HEK293 (cell line): ENCODE results near the gene STPG3.
A peak's percentile ranks its signal among the peaks of the same experiment; 100 is the strongest.

Experiments used
- EGR2 ChIP-seq: fragments of 450-650 bp; formaldehyde crosslinking; IDR thresholded peaks from 2 replicates; pipeline ENCODE4 v1.5.1; 2016; ENCODE audit warnings: low read depth, missing biosample characterization, missing genetic modification characterization
- HIC1 ChIP-seq: fragments of 450-650 bp; formaldehyde crosslinking; IDR thresholded peaks from 2 replicates; pipeline ENCODE4 v1.5.1; 2016; ENCODE audit warnings: missing biosample characterization, missing genetic modification characterization
- IKZF3 ChIP-seq: fragments of 450-650 bp; IDR thresholded peaks from 2 replicates; pipeline ENCODE4 v1.5.0; 2018; ENCODE audit warnings: missing biosample characterization, mild to moderate bottlenecking, missing genetic modification characterization, moderate library complexity
- PRDM6 ChIP-seq: fragments of 450-650 bp; formaldehyde crosslinking; IDR thresholded peaks from 2 replicates; pipeline ENCODE4 v1.5.1; 2017; ENCODE audit warnings: missing biosample characterization, missing genetic modification characterization
- RBAK ChIP-seq: fragments of 450-650 bp; formaldehyde crosslinking; IDR thresholded peaks from 2 replicates; pipeline ENCODE4 v1.5.1; 2016; ENCODE audit warnings: missing biosample characterization, missing genetic modification characterization
- SCRT2 ChIP-seq: fragments of 450-650 bp; formaldehyde crosslinking; IDR thresholded peaks from 2 replicates; pipeline ENCODE4 v1.5.1; 2016; ENCODE audit warnings: missing biosample characterization, missing genetic modification characterization
- ZBTB21 ChIP-seq: fragments of 450-650 bp; formaldehyde crosslinking; IDR thresholded peaks from 2 replicates; pipeline ENCODE4 v1.5.1; 2017; ENCODE audit warnings: missing biosample characterization, missing genetic modification characterization
- ZBTB7A ChIP-seq: fragments of 450-650 bp; formaldehyde crosslinking; IDR thresholded peaks from 2 replicates; pipeline ENCODE4 v1.5.1; 2016; ENCODE audit warnings: low read depth, missing biosample characterization, missing genetic modification characterization
- ZEB2 ChIP-seq: fragments of 450-650 bp; formaldehyde crosslinking; IDR thresholded peaks from 2 replicates; pipeline ENCODE4 v1.5.1; 2016; ENCODE audit warnings: missing biosample characterization, missing genetic modification characterization
- ZFHX2 ChIP-seq: fragments of 450-650 bp; formaldehyde crosslinking; conservative IDR thresholded peaks from 2 replicates; pipeline ENCODE4 v1.5.1; 2016; ENCODE audit warnings: missing biosample characterization, missing genetic modification characterization
- ZFP37 ChIP-seq: fragments of 450-650 bp; formaldehyde crosslinking; IDR thresholded peaks from 2 replicates; pipeline ENCODE4 v1.5.1; 2016; ENCODE audit warnings: missing biosample characterization, missing genetic modification characterization
- ZNF112 ChIP-seq: fragments of 450-650 bp; formaldehyde crosslinking; IDR thresholded peaks from 2 replicates; pipeline ENCODE4 v1.5.0; 2017; ENCODE audit warnings: missing biosample characterization, missing genetic modification characterization
- ZNF121 ChIP-seq: fragments of 450-650 bp; formaldehyde crosslinking; IDR thresholded peaks from 2 replicates; pipeline ENCODE4 v1.5.1; 2016; ENCODE audit warnings: missing biosample characterization, missing genetic modification characterization
- ZNF132 ChIP-seq: fragments of 450-650 bp; formaldehyde crosslinking; IDR thresholded peaks from 2 replicates; pipeline ENCODE4 v1.5.1; 2017; ENCODE audit warnings: missing biosample characterization, missing genetic modification characterization, borderline replicate concordance
- ZNF148 ChIP-seq: fragments of 450-650 bp; formaldehyde crosslinking; IDR thresholded peaks from 2 replicates; pipeline ENCODE4 v1.5.0; 2017; ENCODE audit warnings: missing biosample characterization, missing genetic modification characterization, borderline replicate concordance
- ZNF155 ChIP-seq: fragments of 450-650 bp; formaldehyde crosslinking; IDR thresholded peaks from 2 replicates; pipeline ENCODE4 v1.5.1; 2016; ENCODE audit warnings: missing biosample characterization, missing genetic modification characterization
- ZNF423 ChIP-seq: fragments of 450-650 bp; formaldehyde crosslinking; IDR thresholded peaks from 2 replicates; pipeline ENCODE4 v1.5.1; 2016; ENCODE audit warnings: missing biosample characterization, missing genetic modification characterization
- ZNF426 ChIP-seq: fragments of 450-650 bp; formaldehyde crosslinking; IDR thresholded peaks from 2 replicates; pipeline ENCODE4 v1.5.1; 2017; ENCODE audit warnings: missing biosample characterization, missing genetic modification characterization, mild to moderate bottlenecking, inconsistent platforms, moderate library complexity
- ZNF555 ChIP-seq: fragments of 450-650 bp; formaldehyde crosslinking; conservative IDR thresholded peaks from 2 replicates; pipeline ENCODE4 v1.5.1; 2017; ENCODE audit warnings: missing biosample characterization, mild to moderate bottlenecking, missing genetic modification characterization, inconsistent platforms
- ZNF623 ChIP-seq: fragments of 450-650 bp; formaldehyde crosslinking; IDR thresholded peaks from 2 replicates; pipeline ENCODE4 v1.5.1; 2016; ENCODE audit warnings: missing biosample characterization, missing genetic modification characterization
- ZNF639 ChIP-seq: fragments of 450-650 bp; formaldehyde crosslinking; IDR thresholded peaks from 2 replicates; pipeline ENCODE4 v1.5.1; 2016; ENCODE audit warnings: missing biosample characterization, missing genetic modification characterization
- ZSCAN23 ChIP-seq: fragments of 450-650 bp; formaldehyde crosslinking; IDR thresholded peaks from 2 replicates; pipeline ENCODE4 v1.5.1; 2016; ENCODE audit warnings: missing biosample characterization, missing genetic modification characterization
- ZXDB ChIP-seq: fragments of 450-650 bp; formaldehyde crosslinking; IDR thresholded peaks from 2 replicates; pipeline ENCODE4 v1.5.1; 2016; ENCODE audit warnings: missing biosample characterization, missing genetic modification characterization
- TF ChIP-seq, protein P1 (sequence below): fragments of 450-650 bp; formaldehyde crosslinking; IDR thresholded peaks from 2 replicates; pipeline ENCODE4 v1.5.1; 2017; ENCODE audit warnings: missing biosample characterization, missing genetic modification characterization
- TF ChIP-seq, protein P2 (sequence below): fragments of 450-650 bp; formaldehyde crosslinking; IDR thresholded peaks from 2 replicates; pipeline ENCODE4 v1.5.1; 2016; ENCODE audit warnings: missing biosample characterization, missing genetic modification characterization

The STPG3 gene

DNA sequence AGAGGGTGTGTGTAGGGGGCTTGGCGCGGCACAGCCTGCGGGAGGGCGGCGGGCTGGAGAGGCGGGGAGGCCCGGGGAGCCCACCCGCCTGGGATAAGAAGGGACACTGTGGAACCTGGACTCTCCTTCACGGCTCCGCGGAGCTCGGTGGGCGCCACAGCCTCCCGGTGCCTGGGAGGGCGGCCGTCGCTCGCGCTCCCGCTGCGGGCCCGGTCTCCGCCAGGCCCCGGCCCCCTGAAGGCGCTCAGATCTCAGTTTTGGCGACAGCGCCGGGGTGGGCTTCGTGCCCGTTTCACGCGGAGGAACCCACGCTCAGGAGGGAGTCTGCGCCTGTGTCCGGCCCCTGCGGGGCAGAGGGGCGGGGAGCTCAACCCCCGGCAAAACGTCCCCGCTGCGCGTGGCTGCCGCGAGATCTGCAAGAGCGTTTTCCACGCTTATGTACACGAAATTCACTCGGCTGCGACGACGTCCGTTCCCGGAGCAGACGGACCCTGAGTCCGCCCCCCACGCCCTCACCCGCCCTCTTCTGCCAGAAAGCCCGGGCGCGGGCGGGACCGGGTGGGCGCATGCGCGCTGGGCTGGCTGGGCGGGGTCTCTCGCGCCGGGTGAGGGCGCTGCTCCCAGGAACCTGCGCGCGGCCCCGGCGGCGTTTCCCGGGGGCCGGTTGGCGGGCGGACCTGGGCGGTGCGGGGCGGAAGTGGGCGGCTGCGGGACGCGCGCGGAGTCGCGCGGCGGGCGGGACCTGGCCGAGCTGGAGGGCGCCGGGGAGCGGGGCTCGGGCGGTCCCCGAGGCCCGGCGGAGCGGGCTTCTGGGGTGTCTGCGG is 3.8 kb downstream of the STPG3 start, which contains the start of gene NELFB (continued):
- peak; percentile 94 for TF ChIP-seq ZFHX2 (tag by site-specific recombination)
- TF ChIP-seq ZNF426, result no peak
- TF ChIP-seq RBAK, result no peak
- TF ChIP-seq ZNF623 (tag by site-specific recombination), result no peak
- 0 out of 2 replicates have a peak, but pooled peaks have one; percentile 21 for TF ChIP-seq ZNF121 (tag by site-specific recombination)
- no peak for TF ChIP-seq ZFP37 (tag by site-specific recombination)
- TF ChIP-seq, protein P1, sequence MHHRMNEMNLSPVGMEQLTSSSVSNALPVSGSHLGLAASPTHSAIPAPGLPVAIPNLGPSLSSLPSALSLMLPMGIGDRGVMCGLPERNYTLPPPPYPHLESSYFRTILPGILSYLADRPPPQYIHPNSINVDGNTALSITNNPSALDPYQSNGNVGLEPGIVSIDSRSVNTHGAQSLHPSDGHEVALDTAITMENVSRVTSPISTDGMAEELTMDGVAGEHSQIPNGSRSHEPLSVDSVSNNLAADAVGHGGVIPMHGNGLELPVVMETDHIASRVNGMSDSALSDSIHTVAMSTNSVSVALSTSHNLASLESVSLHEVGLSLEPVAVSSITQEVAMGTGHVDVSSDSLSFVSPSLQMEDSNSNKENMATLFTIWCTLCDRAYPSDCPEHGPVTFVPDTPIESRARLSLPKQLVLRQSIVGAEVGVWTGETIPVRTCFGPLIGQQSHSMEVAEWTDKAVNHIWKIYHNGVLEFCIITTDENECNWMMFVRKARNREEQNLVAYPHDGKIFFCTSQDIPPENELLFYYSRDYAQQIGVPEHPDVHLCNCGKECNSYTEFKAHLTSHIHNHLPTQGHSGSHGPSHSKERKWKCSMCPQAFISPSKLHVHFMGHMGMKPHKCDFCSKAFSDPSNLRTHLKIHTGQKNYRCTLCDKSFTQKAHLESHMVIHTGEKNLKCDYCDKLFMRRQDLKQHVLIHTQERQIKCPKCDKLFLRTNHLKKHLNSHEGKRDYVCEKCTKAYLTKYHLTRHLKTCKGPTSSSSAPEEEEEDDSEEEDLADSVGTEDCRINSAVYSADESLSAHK (tag by site-specific recombination), result peak; percentile 47; the same call in 1 of the 2 replicates
- TF ChIP-seq ZBTB21, result no peak
- TF ChIP-seq EGR2 (tag by site-specific recombination), result peak; percentile 85
- TF ChIP-seq ZXDB (tag by site-specific recombination), result peak; percentile 58
- no peak for TF ChIP-seq ZNF148 (tag by site-specific recombination)
- TF ChIP-seq ZSCAN23 (tag by site-specific recombination), result no peak
- TF ChIP-seq ZNF112 (tag by site-specific recombination), result no peak
- peak; percentile 70; the same call in 1 of the 2 replicates for TF ChIP-seq ZBTB7A (tag by site-specific recombination)
- TF ChIP-seq ZNF155, result no peak
- TF ChIP-seq ZEB2 (tag by site-specific recombination), result 0 out of 2 replicates have a peak, but pooled peaks have one; percentile 36
- TF ChIP-seq HIC1 (tag by site-specific recombination), result no peak; the same call in 1 of the 2 replicates
- TF ChIP-seq ZNF555, result no peak
- TF ChIP-seq PRDM6 (tag by site-specific recombination), result no peak
- TF ChIP-seq ZNF132 (tag by site-specific recombination), result no peak
- no peak for TF ChIP-seq SCRT2 (tag by site-specific recombination)
- peak; percentile 38; the same call in 1 of the 2 replicates for TF ChIP-seq IKZF3 (tag by site-specific recombination)
- TF ChIP-seq, protein P2, sequence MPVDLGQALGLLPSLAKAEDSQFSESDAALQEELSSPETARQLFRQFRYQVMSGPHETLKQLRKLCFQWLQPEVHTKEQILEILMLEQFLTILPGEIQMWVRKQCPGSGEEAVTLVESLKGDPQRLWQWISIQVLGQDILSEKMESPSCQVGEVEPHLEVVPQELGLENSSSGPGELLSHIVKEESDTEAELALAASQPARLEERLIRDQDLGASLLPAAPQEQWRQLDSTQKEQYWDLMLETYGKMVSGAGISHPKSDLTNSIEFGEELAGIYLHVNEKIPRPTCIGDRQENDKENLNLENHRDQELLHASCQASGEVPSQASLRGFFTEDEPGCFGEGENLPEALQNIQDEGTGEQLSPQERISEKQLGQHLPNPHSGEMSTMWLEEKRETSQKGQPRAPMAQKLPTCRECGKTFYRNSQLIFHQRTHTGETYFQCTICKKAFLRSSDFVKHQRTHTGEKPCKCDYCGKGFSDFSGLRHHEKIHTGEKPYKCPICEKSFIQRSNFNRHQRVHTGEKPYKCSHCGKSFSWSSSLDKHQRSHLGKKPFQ (tag by site-specific recombination), result no peak
- TF ChIP-seq ZNF423 (tag by site-specific recombination), result no peak
- TF ChIP-seq ZNF639 (tag by site-specific recombination), result no peak
